Embryonic facial prominence (tissue), 1 donor: ENCODE results near the gene ELP5.
A peak's percentile ranks its signal among the peaks of the same experiment; 100 is the strongest.
"Not testable (repeated sequence)": the region's sequence is repeated elsewhere in the genome, so short reads cannot be mapped to it uniquely, and the experiment has no call there.

Experiments
- DNase-seq: peaks from one replicate; pipeline ENCODE4 v3.0.0-alpha.2; 2016; ENCODE audit errors: extremely low spot score

ELP5 gene

GRCh38 chr17:7236808-7237207, 15.2 kb upstream of the ELP5 start:
- DNase-seq = no peak

- DNase-seq = no peak
Measured at GRCh38 chr17:7237266-7237760, 14.7 kb upstream of the ELP5 start.

- DNase-seq = no peak
Measured at GRCh38 chr17:7237761-7238419, 14.1 kb upstream of the ELP5 start.

DNA sequence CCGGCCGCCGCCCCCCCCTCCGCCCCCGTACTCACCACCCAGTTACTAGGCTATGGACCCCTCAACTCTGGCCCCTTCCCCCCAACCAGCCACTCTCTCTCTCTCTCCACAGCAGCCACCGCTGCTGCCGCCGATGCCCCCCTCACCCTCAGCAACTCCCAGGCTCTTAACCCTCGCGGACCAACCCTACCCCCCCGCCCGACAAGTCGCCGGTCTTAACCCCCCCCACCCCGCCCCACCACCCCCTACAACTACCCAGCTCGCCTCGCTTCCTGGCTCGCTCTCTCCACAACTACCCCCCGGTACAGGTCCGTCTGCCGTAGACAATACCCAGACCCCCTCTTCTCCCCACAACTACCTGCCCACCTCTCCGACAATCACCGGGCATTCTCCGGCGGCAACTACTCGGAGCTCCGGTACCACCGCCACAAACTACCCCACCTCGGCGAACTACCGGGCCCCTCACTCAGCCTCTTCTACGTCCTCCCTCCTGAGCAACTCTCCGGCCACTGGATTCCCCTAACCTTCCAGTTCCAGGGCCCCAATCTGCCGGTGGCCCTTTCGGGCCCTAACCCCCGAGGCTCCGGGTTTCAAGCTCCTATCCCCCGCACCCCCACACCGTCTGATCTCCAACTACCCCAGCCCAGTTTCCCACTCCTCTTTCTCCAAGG, 13.5 kb upstream of the ELP5 start:
- no peak for DNase-seq

DNA sequence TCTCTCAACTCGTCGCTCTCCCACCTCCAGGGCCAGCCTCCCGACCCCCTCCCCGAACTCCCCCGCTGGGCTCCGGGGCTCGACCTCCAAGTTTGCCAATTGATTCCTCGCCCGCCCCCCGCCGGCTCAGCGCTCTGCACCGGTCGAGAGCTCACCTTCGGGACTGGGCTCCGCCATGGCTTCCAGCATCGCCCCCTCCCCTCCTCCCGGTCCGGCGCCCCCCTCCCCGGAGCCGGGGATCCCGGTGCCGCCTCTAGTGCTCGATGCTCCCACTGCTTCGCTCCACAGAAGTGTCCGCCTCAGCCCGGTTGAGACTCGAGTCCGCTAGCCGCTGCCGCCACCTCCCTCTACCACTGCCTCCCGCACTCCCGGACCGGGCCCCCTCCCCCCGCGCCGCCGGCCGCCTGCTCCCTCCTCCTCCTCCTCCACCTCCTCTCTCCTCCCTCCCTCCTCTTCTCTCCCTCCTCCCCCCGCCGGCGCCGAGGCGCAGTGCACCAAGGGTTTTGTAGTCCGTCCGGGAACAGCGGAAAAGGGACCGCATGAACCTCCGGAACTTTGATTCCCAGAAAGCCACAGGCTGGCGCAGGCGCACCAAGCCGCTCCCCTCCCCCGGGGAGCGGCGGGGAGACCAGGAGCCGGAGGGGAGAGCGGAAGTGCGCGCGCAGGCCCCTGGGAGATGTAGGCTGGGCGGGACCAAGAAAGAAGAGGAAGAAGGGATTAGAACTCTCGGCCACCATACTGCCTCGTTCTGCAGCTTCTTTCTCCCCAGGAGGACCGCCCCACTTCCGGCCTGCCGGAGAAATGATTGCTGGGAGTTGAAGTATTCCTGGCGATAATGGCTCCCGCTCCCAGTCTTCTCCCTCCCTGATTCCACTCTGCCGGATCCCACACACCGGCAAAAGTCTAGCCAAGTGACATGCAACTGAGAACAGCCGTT, 12.7 kb upstream of the ELP5 start, which contains the start of gene PHF23:
Gene PHF23 (minus strand): TSS at position 367 of the 937 bp plus-strand sequence. CDS start 178 bp downstream, at position 189.
- peak; percentile 99 for DNase-seq

GRCh38 chr17:7240375-7240774, 11.6 kb upstream of the ELP5 start:
- DNase-seq = no peak

DNA sequence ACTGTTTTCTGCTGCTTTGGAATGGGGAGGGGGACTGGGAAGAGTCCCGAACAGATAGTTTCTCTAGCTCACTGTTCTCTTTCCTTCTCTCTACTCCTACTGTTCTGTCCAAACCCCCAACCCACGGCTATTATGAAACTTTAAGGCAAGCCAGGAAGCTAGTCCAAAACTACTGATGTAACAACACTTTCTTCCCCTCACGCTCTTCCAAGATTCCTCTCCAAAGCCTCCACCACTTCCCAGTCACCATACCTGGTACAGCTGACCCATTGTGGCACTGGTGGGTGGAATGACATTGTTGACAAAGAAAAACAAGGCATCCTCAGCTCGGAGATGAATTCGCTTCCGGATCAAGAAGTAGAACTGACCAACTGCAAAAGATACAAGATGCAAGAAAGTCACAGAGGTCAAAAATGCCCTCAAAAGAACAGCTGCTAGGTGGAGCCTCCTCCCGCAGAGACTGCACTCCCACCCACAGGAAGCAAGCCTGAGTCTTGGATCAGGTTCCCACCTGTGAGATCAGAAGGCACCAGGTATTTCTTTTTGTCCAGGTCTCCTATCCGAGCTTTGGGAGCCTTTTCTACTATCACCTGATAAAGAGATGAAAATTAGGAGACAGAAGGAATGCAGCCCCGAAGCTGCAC, 10.8 kb upstream of the ELP5 start:
- no peak for DNase-seq

DNA sequence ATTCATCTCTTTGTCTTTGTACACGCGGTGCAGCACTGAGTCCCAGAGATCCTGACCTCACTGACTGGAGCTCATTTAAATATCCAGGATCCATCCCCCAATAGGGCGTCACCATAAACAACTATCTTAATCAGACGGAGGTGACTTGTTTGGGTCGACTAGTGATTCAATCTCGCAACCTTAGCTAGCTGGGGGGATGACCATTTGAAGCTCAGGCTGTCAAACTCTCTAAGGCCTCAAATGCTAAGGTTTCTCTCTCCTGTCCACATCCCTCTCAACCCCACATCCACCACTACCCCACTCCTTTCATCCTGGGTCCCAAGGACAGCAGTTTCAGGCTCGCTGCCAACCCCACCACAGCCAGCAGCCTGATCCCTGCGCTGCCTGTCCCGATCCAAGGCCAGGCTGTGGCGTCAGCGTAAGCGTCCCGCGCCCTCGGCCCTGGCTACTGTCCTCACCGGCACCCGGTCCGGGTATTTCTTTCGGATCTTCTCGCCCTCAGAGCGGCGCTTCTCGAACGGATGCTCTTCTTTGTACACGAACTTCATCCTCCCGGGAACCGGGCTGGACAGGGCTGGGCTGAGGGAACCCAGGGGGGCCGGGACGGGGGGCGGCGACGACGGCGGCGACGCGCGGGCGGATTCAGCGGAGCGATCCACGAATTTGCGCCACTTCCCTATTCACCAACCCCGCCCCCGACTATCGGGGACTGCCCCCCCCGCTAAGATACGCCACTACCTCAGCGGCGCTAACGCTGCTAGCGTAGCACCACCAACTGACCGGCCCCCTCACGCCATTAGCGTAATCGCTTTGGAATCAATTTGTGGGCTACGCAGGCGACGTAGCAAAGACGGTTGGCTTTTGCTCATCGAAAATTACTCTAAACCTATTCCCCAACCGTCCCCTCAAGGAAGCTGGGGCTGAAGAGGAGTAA, 10.0 kb upstream of the ELP5 start, which contains the start of gene GABARAP:
Gene GABARAP (minus strand): TSS at position 667 of the 934 bp plus-strand sequence. CDS start 119 bp downstream, at position 548.
- DNase-seq = peak; percentile 84

DNA sequence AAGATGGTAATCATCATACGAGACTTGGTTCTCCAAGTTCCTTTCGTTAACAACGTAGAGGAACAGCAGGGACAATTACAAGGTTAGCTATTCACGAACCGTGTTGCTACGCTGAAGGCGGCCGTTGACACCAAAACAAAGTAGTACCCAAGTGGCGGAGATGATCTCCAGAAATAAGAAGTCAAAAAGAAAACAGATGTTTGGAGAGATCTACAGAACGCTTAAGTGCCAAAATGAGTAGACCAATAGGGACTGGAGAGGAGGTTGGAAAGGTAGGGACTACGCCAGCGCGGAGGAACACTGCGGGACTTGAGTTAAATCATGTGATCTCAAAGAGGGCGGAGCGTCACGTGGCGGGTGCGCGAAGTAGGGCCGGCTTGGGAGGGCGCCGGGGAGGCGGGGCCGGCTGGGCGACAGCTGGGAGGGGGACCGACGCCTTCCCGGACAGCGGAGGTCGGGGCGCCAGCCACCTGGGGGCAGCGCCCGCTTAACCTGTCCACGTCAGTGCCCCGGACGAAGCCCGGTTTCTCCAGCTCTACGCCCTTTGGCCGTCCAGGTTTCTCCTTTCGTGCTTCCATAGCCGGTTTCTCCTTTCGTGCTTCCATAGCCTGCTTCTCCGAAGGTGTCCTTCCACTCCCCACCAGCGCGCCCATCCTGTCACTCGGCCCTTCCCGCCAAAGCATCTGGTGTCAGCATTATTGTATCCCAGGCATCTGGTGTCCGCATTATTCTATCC, 9.1 kb upstream of the ELP5 start:
- DNase-seq = peak; percentile 93

GRCh38 chr17:7243453-7243729, 8.6 kb upstream of the ELP5 start:
- DNase-seq = no peak

- not testable (repeated sequence) for DNase-seq
Measured at GRCh38 chr17:7243838-7244237, 8.2 kb upstream of the ELP5 start.

DNA sequence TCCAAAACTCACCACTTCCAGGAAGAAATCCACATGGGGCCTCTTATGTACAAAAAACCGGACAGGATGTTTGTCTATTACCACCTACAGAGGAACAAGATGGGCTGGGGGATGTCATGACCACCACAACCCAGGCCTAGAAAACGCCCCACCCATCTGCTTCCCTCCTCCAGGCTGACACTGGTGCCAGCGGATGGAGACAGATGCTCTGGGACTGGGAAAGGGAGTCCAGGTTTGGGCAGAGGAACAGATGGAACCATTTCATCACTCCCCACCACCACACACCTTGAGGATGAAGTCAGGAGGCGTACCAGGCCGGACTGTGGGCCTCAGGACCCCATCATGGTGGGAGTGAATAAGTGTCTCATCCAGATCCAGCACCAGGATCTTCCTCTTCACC, 5.2 kb upstream of the ELP5 start:
- no peak for DNase-seq

DNA sequence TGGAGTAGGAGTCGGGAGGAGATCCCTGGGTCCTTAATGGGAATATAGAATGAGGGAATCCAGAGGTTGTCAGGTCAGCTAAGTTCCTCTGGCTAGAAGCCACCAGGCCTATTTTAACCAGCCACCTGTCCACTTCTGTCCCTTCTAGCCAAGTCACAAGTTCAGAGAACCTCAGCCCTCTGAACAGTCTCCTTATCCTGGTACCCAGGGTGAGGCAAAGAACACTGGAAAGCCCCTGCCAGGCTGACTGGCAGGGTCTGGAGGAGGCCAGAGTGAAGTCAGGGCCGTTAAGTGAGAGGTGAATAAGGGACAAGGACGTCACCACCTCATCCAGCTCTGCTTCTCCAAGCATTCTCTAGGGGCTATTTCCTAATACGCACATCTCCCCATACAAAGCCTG, 3.2 kb upstream of the ELP5 start:
- DNase-seq = no peak

GRCh38 chr17:7249214-7249613, 2.8 kb upstream of the ELP5 start:
- no peak for DNase-seq

DNA sequence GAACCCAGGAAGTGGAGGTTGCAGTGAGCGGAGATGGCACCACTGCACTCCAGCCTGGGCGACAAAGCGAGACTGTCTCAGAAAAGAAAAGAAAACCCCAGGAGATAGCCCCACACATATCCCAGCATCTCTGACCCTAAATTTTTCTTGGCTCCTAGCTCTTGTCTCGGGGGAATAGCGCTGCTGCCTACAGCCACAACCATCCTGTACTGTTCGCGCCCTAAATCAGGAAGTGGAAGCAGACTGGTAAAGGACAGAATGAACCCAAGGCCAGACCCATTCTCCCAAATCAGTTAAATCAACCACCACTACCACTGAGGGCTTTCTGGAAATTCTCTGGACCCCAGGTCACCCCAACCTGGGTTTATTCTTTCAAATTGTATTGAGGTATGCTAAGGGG, 2.2 kb upstream of the ELP5 start:
- no peak for DNase-seq

DNA sequence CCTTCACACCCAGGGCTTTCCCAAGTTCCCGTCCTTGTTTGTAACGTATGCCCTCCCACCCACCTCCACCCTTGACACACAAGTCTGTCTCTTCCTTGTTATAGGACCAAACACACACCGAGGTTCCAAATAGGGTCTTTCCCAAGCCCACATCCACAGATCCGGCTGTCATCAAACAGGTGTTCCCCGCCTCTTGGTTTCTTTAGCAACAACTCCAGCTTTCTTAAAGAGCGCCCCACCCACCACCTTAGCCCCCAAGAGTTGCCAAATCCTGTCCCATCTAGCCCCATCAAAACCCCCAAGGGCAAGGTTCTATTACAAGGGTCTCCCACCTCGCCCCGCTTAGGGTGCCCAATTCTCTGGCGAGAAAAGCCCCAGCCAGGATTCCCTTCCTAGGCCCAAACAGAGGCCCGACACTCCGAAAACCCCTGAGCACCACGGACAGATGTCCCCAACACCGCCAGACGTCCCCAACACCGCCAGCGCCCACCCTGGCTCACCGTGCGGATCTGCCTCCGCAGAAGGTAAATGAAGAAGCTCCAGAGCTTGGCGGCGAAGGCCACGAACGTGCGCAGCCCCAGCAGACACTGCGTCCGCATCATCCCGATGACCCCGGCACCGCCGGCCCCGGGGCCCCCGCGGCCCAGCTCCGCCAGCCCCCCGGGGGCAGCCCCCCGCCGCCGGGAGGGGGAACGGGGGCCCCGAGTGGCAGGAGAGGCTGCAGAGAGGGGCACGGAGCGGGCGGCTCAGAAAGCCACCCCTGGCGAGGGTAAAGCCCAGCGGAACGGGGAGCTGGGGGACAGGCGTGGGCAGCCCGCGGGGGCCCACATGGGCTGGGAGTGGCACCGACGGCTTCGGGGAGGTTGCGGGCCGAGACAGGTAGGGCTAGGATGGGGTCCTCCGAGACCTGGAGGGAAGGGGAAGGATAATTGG, 1.1 kb upstream of the ELP5 start:
- DNase-seq = no peak

DNA sequence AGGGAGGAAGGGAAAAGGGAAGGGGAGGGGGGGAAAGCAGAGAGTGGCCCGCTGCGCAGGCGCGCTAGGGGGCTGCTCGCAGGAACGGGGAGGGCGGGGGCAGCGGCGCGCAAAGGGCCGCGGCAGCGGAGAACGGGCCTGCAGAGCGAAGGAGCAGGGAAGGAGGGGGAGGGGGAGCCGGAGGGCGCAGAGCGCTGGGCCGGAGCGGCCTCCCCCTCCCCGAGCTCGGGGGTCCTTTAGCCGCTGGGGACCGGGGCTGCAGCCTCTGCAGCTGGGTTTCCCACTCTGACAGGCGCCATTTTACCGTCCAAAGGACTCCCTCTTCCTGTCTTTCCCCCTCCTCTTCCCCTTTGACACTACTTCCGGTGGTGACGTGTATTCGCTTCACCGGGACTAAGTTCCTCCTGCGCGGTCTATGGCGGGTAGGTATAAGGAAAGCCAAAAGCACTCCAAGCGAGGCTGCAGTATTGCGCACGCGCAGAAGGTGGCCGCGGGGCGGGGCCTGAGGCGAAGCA, 297 bp upstream of the ELP5 start, which contains the start of gene CTDNEP1:
Gene CTDNEP1 (minus strand): TSS at position 74 of the 515 bp plus-strand sequence. CDS start 438 bp downstream, outside the sequence.
- peak; percentile 99 for DNase-seq

GRCh38 chr17:7253082-7253481, 1.1 kb downstream of the ELP5 start:
- DNase-seq = no peak
